CD4-positive, alpha-beta memory T cell (primary cell): ENCODE measurements around the gene NPTN. TPM values are rescaled to one million over a fixed set of nuclear protein-coding genes. Genes with fewer than 3 reads are reported as not detected.
A peak's percentile ranks its signal among the peaks of the same experiment; 100 is the strongest.
"Not testable (repeated sequence)": the region's sequence is repeated elsewhere in the genome, so short reads cannot be mapped to it uniquely, and the experiment has no call there.

ENCODE experiments used
- CTCF ChIA-PET: fragments of 350-600 bp; sonication (Branson Sonifier 250); formaldehyde crosslinking; loops from one replicate; lab custom pipeline; 2021; ENCODE audit warnings: inconsistent platforms; ENCODE audit not compliant: partially characterized antibody; lab: Charles Lee
- POLR2A ChIA-PET: fragments of 350-600 bp; sonication (Branson Sonifier 250); formaldehyde crosslinking; loops from one replicate; lab custom pipeline; 2021; ENCODE audit not compliant: partially characterized antibody; lab: Charles Lee
- DNase-seq, 5 donors: peaks; one replicate each; pipeline versions ENCODE4 v3.0.0 to v3.0.0-alpha.2; 2020 to 2022; ENCODE audit warnings: mixed read lengths in 1 of 5
- H3K27ac ChIP-seq: one replicate; pipeline ENCODE4 v1.7.0; 2013; ENCODE audit warnings: low read depth, low read length
- H3K27me3 ChIP-seq: 2 replicates; pipeline ENCODE4 v1.7.0; 2013; ENCODE audit warnings: mild to moderate bottlenecking, low read length, moderate library complexity; ENCODE audit not compliant: insufficient read depth
- H3K36me3 ChIP-seq: 2 replicates; pipeline ENCODE4 v1.7.0; 2013; ENCODE audit warnings: mild to moderate bottlenecking, low read length, moderate library complexity; ENCODE audit not compliant: insufficient read depth
- H3K4me1 ChIP-seq: 2 replicates; pipeline ENCODE4 v1.7.0; 2013; ENCODE audit warnings: mild to moderate bottlenecking, low read length, moderate library complexity; ENCODE audit not compliant: insufficient read depth
- H3K4me3 ChIP-seq, 2 donors: one replicate each; pipeline ENCODE4 v1.7.0; 2013; ENCODE audit warnings: low read length in 2 of 2, mild to moderate bottlenecking in 1 of 2
- H3K9me3 ChIP-seq, 2 donors: one replicate each; pipeline ENCODE4 v1.7.0; 2013; ENCODE audit warnings: low read length in 2 of 2, control low read depth in 1 of 2; ENCODE audit not compliant: control insufficient read depth in 1 of 2
- H3K27ac Mint-ChIP-seq, 7 donors: one replicate each; pipeline ENCODE4 v1.8.0; 2020 to 2021; ENCODE audit warnings: mixed read lengths in 7 of 7, mild to moderate bottlenecking in 6 of 7, inconsistent platforms in 3 of 7, moderate library complexity in 3 of 7
- H3K27me3 Mint-ChIP-seq, 2 donors: one replicate each; pipeline ENCODE4 v1.8.0; 2020 to 2021; ENCODE audit warnings: mixed read lengths in 2 of 2
- H3K36me3 Mint-ChIP-seq, 2 donors: one replicate each; pipeline ENCODE4 v1.8.0; 2020 to 2021; ENCODE audit warnings: mixed read lengths in 2 of 2, inconsistent platforms in 1 of 2, mild to moderate bottlenecking in 1 of 2
- H3K4me1 Mint-ChIP-seq, 4 donors: one replicate each; pipeline ENCODE4 v1.8.0; 2020 to 2021; ENCODE audit warnings: mixed read lengths in 4 of 4, mild to moderate bottlenecking in 1 of 4
- H3K4me3 Mint-ChIP-seq, 8 donors: one replicate each; pipeline ENCODE4 v1.8.0; 2020 to 2021; ENCODE audit warnings: mixed read lengths in 8 of 8, mild to moderate bottlenecking in 7 of 8, moderate library complexity in 6 of 8, inconsistent platforms in 3 of 8
- H3K9me3 Mint-ChIP-seq, 8 donors: one replicate each; pipeline ENCODE4 v1.8.0; 2020 to 2021; ENCODE audit warnings: mixed read lengths in 8 of 8, mild to moderate bottlenecking in 5 of 8, inconsistent platforms in 3 of 8, moderate library complexity in 1 of 8
- intact Hi-C: fragments of 100-400 bp; cut with micrococcal nuclease; formaldehyde crosslinking; loops from one replicate; pipeline ENCODE4 v1.15.1; 2023
- polyA plus RNA-seq, 2 donors: library from polyadenylated mRNA; unstranded; fragments of 300-500 nt; fragmentation: Illumina TruSeq; gene quantifications; one replicate each; pipeline ENCODE4 v1.2.3, GENCODE V29; 2021
- total RNA-seq, 2 experiments: library from RNA; stranded (reverse); gene quantifications; one replicate each; pipeline ENCODE4 v1.2.3, GENCODE V29; 2021

NPTN gene
- total and polyA plus RNA-seq, 4 experiments from 2014 or later: 33.5 to 39.8 (median 36.5) TPM

GRCh38 chr15:73655724-73656123 lies 22.5 kb upstream of the NPTN start:
- H3K27ac Mint-ChIP-seq: no peak overlapping the region
- CTCF ChIA-PET: no interaction called here
- POLR2A ChIA-PET: no interaction called here
- no peak overlapping the region for H3K4me3 ChIP-seq
- H3K36me3 ChIP-seq: no peaks in the 10 kb centered on the region
- H3K4me1 Mint-ChIP-seq: peaks cover 0 to 8% (median 4%) of the 10 kb centered on the region in 4 donors
- intact Hi-C loops: no loop called here
- no peaks in the 10 kb centered on the region for H3K4me1 ChIP-seq
- peaks cover 0 to 3% (median 0%) of the 10 kb centered on the region in 8 donors for H3K9me3 Mint-ChIP-seq
- H3K4me3 Mint-ChIP-seq: no peak overlapping the region
- no peaks in the 10 kb centered on the region for H3K36me3 Mint-ChIP-seq
- no peak for DNase-seq
- H3K27ac ChIP-seq: no peak overlapping the region
- peaks cover 11 to 15% of the 10 kb centered on the region in 2 donors for H3K27me3 Mint-ChIP-seq
- no peaks in the 10 kb centered on the region for H3K9me3 ChIP-seq
- H3K27me3 ChIP-seq: no peaks in the 10 kb centered on the region

- Mint-ChIP-seq H3K4me3 (no peak overlapping the region), H3K27ac (no peak overlapping the region), H3K36me3 (no peaks in the 10 kb centered on the region), H3K4me1 (no peaks in the 10 kb centered on the region), H3K27me3 (peaks cover 11 to 14% of the 10 kb centered on the region in 2 donors), H3K9me3 (peaks cover 0 to 3% (median 0%) of the 10 kb centered on the region in 8 donors)
- H3K27ac ChIP-seq: no peak overlapping the region
- H3K36me3 ChIP-seq: no peaks in the 10 kb centered on the region
- H3K27me3 ChIP-seq: no peaks in the 10 kb centered on the region
- POLR2A ChIA-PET: no interaction called here
- no peaks in the 10 kb centered on the region for H3K4me1 ChIP-seq
- CTCF ChIA-PET: no interaction called here
- H3K4me3 ChIP-seq: no peak overlapping the region
- no peaks in the 10 kb centered on the region for H3K9me3 ChIP-seq
- intact Hi-C loops: no loop called here
- DNase-seq: no peak
Measured at GRCh38 chr15:73654659-73655058, 21.5 kb upstream of the NPTN start.

- H3K4me3 Mint-ChIP-seq: no peak overlapping the region
- Histone ChIP-seq H3K27me3 (no peaks in the 10 kb centered on the region), H3K4me1 (no peaks in the 10 kb centered on the region), H3K36me3 (no peaks in the 10 kb centered on the region), H3K27ac (no peak overlapping the region), H3K4me3 (no peak overlapping the region), H3K9me3 (no peaks in the 10 kb centered on the region)
- intact Hi-C loops: no loop called here
- H3K4me1 Mint-ChIP-seq: no peaks in the 10 kb centered on the region
- H3K36me3 Mint-ChIP-seq: no peaks in the 10 kb centered on the region
- ChIA-PET POLR2A (no interaction called here), CTCF (interaction anchor here (0.7 to 1.2 kb wide), 3 partner anchors 14 to 36 kb away, joined by 3 to 5 read pairs (median 4); no protein-coding TSS in a partner anchor)
- H3K9me3 Mint-ChIP-seq: peaks cover 0 to 3% (median 0%) of the 10 kb centered on the region in 8 donors
- H3K27ac Mint-ChIP-seq: no peak overlapping the region
- H3K27me3 Mint-ChIP-seq: peaks cover 8 to 16% of the 10 kb centered on the region in 2 donors
- no peak for DNase-seq
Measured at GRCh38 chr15:73650416-73651126, 17.4 kb upstream of the NPTN start.

- DNase-seq: no peak
- intact Hi-C loops: no loop called here
- peaks cover 9 to 13% of the 10 kb centered on the region in 2 donors for H3K27me3 Mint-ChIP-seq
Measured at GRCh38 chr15:73648014-73648295, 14.8 kb upstream of the NPTN start.

GRCh38 chr15:73647259-73648013 lies 14.2 kb upstream of the NPTN start:
- POLR2A ChIA-PET: interaction anchor here (0.5 to 0.6 kb wide), 2 partner anchors 91 to 381 kb away, joined by 3 to 4 read pairs; no protein-coding TSS in a partner anchor

More at GRCh38 chr15:73648014-73648295, 14.8 kb upstream of the NPTN start:
- H3K4me1 ChIP-seq: no peaks in the 10 kb centered on the region
- Mint-ChIP-seq H3K4me1 (no peaks in the 10 kb centered on the region), H3K9me3 (peaks cover 0 to 3% (median 0%) of the 10 kb centered on the region in 8 donors), H3K4me3 (no peak overlapping the region), H3K36me3 (no peaks in the 10 kb centered on the region), H3K27ac (peak overlapping the region in 1 of 7 donors; percentile 71)
- ChIA-PET CTCF (interaction anchor here (1.2 kb wide), 1 partner anchor 16 kb away, joined by 3 read pairs; no protein-coding TSS in a partner anchor), POLR2A (interaction anchor here (0.5 kb wide), 1 partner anchor 91 kb away, joined by 4 read pairs; no protein-coding TSS in a partner anchor)
- no peaks in the 10 kb centered on the region for H3K27me3 ChIP-seq
- no peaks in the 10 kb centered on the region for H3K36me3 ChIP-seq
- no peaks in the 10 kb centered on the region for H3K9me3 ChIP-seq
- no peak overlapping the region for H3K4me3 ChIP-seq
- H3K27ac ChIP-seq: no peak overlapping the region

GRCh38 chr15:73639464-73639863 lies 6.3 kb upstream of the NPTN start:
- DNase-seq, H3K4me1 Mint-ChIP-seq, H3K36me3 ChIP-seq, H3K36me3 Mint-ChIP-seq, POLR2A ChIA-PET, H3K9me3 ChIP-seq, H3K4me3 Mint-ChIP-seq, H3K27ac Mint-ChIP-seq, H3K27me3 ChIP-seq, H3K27ac ChIP-seq, H3K4me1 ChIP-seq, H3K4me3 ChIP-seq, CTCF ChIA-PET, intact Hi-C loops: not testable (repeated sequence)
- Mint-ChIP-seq H3K9me3 (peaks cover 0 to 14% (median 8%) of the 10 kb centered on the region in 8 donors), H3K27me3 (peaks cover 21 to 30% of the 10 kb centered on the region in 2 donors)

More at GRCh38 chr15:73647259-73648013, 14.2 kb upstream of the NPTN start:
- H3K27ac Mint-ChIP-seq: no peak overlapping the region
- H3K36me3 Mint-ChIP-seq: no peaks in the 10 kb centered on the region
- Histone ChIP-seq H3K4me3 (no peak overlapping the region), H3K27me3 (no peaks in the 10 kb centered on the region), H3K4me1 (no peaks in the 10 kb centered on the region), H3K27ac (no peak overlapping the region), H3K36me3 (no peaks in the 10 kb centered on the region), H3K9me3 (no peaks in the 10 kb centered on the region)
- intact Hi-C loops: no loop called here
- DNase-seq: no peak
- H3K27me3 Mint-ChIP-seq: peaks cover 9 to 11% of the 10 kb centered on the region in 2 donors
- CTCF ChIA-PET: interaction anchor here (1.2 to 4.0 kb wide), 2 partner anchors 12 to 15 kb away, joined by 3 to 22 read pairs; no protein-coding TSS in a partner anchor
- peaks cover 0 to 3% (median 0%) of the 10 kb centered on the region in 8 donors for H3K9me3 Mint-ChIP-seq
- no peak overlapping the region for H3K4me3 Mint-ChIP-seq
- H3K4me1 Mint-ChIP-seq: no peaks in the 10 kb centered on the region

GRCh38 chr15:73637527-73637926 lies 4.3 kb upstream of the NPTN start:
- H3K4me1 ChIP-seq: no peaks in the 10 kb centered on the region
- ChIA-PET CTCF (interaction anchor here (0.9 to 5.5 kb wide), 12 partner anchors 8 to 395 kb away, joined by 3 to 59 read pairs (median 6); no protein-coding TSS in a partner anchor), POLR2A (no interaction called here)
- H3K27ac ChIP-seq: no peak overlapping the region
- H3K4me3 Mint-ChIP-seq: no peak overlapping the region
- H3K9me3 Mint-ChIP-seq: peaks cover 0 to 14% (median 8%) of the 10 kb centered on the region in 8 donors
- H3K4me1 Mint-ChIP-seq: peaks cover 4 to 17% (median 11%) of the 10 kb centered on the region in 4 donors
- no peaks in the 10 kb centered on the region for H3K9me3 ChIP-seq
- peaks cover 21 to 30% of the 10 kb centered on the region in 2 donors for H3K27me3 Mint-ChIP-seq
- DNase-seq: no peak
- no peak overlapping the region for H3K27ac Mint-ChIP-seq
- H3K27me3 ChIP-seq: no peaks in the 10 kb centered on the region
- peaks cover 0 to 2% of the 10 kb centered on the region in 2 donors for H3K36me3 Mint-ChIP-seq
- H3K36me3 ChIP-seq: no peaks in the 10 kb centered on the region
- H3K4me3 ChIP-seq: no peak overlapping the region
- intact Hi-C loops: loop anchor here (2.0 kb wide), 1 partner anchor 39 kb away; no protein-coding TSS in a partner anchor
